A549 (cell line): ENCODE data around the gene SSR1. TPM values are rescaled to one million over a fixed set of nuclear protein-coding genes. Genes with fewer than 3 reads are reported as not detected.

Experiments used
- ATAC-seq, 2 experiments: fragments of 200-7000 bp in 1 of 2; fragments of >200 bp in 1 of 2; cut with Nextera tagmentation in 1 of 2; cut with Tn5 transposase in 1 of 2; 3 replicates each; pipeline versions ENCODE4 v1.8.0 to v1.9.1; 2018 to 2020; ENCODE audit warnings: mild to moderate bottlenecking in 1 of 2, moderate library complexity in 1 of 2
- CTCF ChIA-PET: fragments of 300-600 bp; sonication (Branson Sonifier 250); formaldehyde crosslinking; extraction: SDS; loops from one replicate; lab custom pipeline; 2021; ENCODE audit warnings: antibody characterized with exemption, inconsistent platforms; lab: Yijun Ruan, JAX
- POLR2A ChIA-PET: fragments of 350-600 bp; formaldehyde crosslinking; extraction: SDS; loops from one replicate; lab custom pipeline; 2021; ENCODE audit warnings: antibody characterized with exemption, inconsistent platforms; lab: Yijun Ruan, JAX
- DNase-seq, 2 experiments: peaks; one replicate each; pipeline versions ENCODE4 v3.0.0 to v3.0.0-alpha.2; 2011 to 2016; ENCODE audit warnings: low read depth in 1 of 2, low spot score in 1 of 2
- FAIRE-seq: peaks from 2 replicates; lab custom pipeline; 2011; peaks lifted over from hg19 to GRCh38; lab: Jason Lieb, UNC
- H3K27ac ChIP-seq, 2 experiments: fragments of >200 bp; sonication (Bioruptor Twin); formaldehyde crosslinking; 3 replicates each; pipeline ENCODE4 v1.5.1; 2016 to 2017
- H3K4me1 ChIP-seq: fragments of >200 bp; sonication (Bioruptor Twin); formaldehyde crosslinking; 3 replicates; pipeline ENCODE4 v1.6.1; 2016
- H3K4me2 ChIP-seq: fragments of >200 bp; sonication (Bioruptor Twin); formaldehyde crosslinking; 3 replicates; pipeline ENCODE4 v1.6.1; 2016
- H3K4me3 ChIP-seq: fragments of >200 bp; sonication (Bioruptor Twin); formaldehyde crosslinking; 3 replicates; pipeline ENCODE4 v1.5.1; 2016
- H3K9me3 ChIP-seq: fragments of >200 bp; sonication (Bioruptor Twin); formaldehyde crosslinking; 3 replicates; pipeline ENCODE4 v1.6.1; 2016
- ATOH8 ChIP-seq: fragments of 250-450 bp; sonication (Bioruptor Pico); IDR thresholded peaks from 2 replicates; pipeline ENCODE4 v1.5.0; 2020; ENCODE audit warnings: low read depth, mild to moderate bottlenecking, moderate library complexity
- CBX8 ChIP-seq: fragments of 200-600 bp; sonication (generic); IDR thresholded peaks from 2 replicates; pipeline ENCODE4 v1.6.1; 2016
- CEBPB ChIP-seq, 2 experiments: fragments of >200 bp in 1 of 2; sonication (Bioruptor Twin) in 1 of 2; formaldehyde crosslinking in 1 of 2; IDR thresholded peaks; 2 replicates each; pipeline ENCODE4 v1.6.1; 2012 to 2016
- CTCF ChIP-seq: fragments of >200 bp; sonication (Bioruptor Twin); formaldehyde crosslinking; IDR thresholded peaks from 3 replicates; pipeline ENCODE4 v1.5.1; 2016
- EHF ChIP-seq: fragments of 250-450 bp; sonication (Bioruptor Pico); IDR thresholded peaks from 2 replicates; pipeline ENCODE4 v1.5.0; 2020; ENCODE audit warnings: mild to moderate bottlenecking
- EHMT2 ChIP-seq: fragments of 200-600 bp; sonication (generic); IDR thresholded peaks from 2 replicates; pipeline ENCODE4 v1.6.1; 2016; ENCODE audit warnings: antibody characterized with exemption, low read depth, mild to moderate bottlenecking, moderate library complexity
- ELK1 ChIP-seq: fragments of 150-350 bp; IDR thresholded peaks from 2 replicates; pipeline ENCODE4 v1.6.1; 2014; ENCODE audit warnings: low read depth, mild to moderate bottlenecking, low read length
- FOSB ChIP-seq: fragments of 250-450 bp; sonication (Bioruptor Pico); IDR thresholded peaks from 2 replicates; pipeline ENCODE4 v1.5.0; 2020; ENCODE audit warnings: mild to moderate bottlenecking, moderate library complexity
- FOXS1 ChIP-seq: fragments of 250-450 bp; sonication (Bioruptor Pico); IDR thresholded peaks from 2 replicates; pipeline ENCODE4 v1.5.0; 2020; ENCODE audit warnings: mild to moderate bottlenecking, moderate library complexity
- HOXB13 ChIP-seq: fragments of 250-450 bp; sonication (Bioruptor Pico); IDR thresholded peaks from 2 replicates; pipeline ENCODE4 v1.5.0; 2020; ENCODE audit warnings: low read depth, mild to moderate bottlenecking, moderate library complexity
- JUN ChIP-seq, 2 experiments: fragments of >200 bp; sonication (Bioruptor Twin); formaldehyde crosslinking; IDR thresholded peaks; 2 replicates in 1 of 2; 3 replicates in 1 of 2; pipeline ENCODE4 v1.6.1; 2016 to 2017
- MAX ChIP-seq: IDR thresholded peaks from 2 replicates; pipeline ENCODE4 v1.6.1; 2012
- MAZ ChIP-seq: fragments of 150-350 bp; IDR thresholded peaks from 2 replicates; pipeline ENCODE4 v1.6.1; 2014; ENCODE audit warnings: antibody characterized with exemption, low read depth, low read length, borderline replicate concordance
- MYC ChIP-seq: IDR thresholded peaks from 2 replicates; pipeline ENCODE4 v1.6.1; 2012; ENCODE audit warnings: mild to moderate bottlenecking, inconsistent platforms, low read length, improper control_type of control experiment, borderline replicate concordance
- NFE2L2 ChIP-seq: fragments of 150-350 bp; conservative IDR thresholded peaks from 2 replicates; pipeline ENCODE4 v1.6.1; 2014; ENCODE audit warnings: low read length
- POLR2AphosphoS2 ChIP-seq: conservative IDR thresholded peaks from 2 replicates; pipeline ENCODE4 v1.6.1; 2012; ENCODE audit warnings: low read length, improper control_type of control experiment, inconsistent platforms
- RAD21 ChIP-seq, 2 experiments: fragments of >200 bp in 1 of 2; sonication (Bioruptor Twin) in 1 of 2; formaldehyde crosslinking in 1 of 2; IDR thresholded peaks in 1 of 2; conservative IDR thresholded peaks in 1 of 2; 2 replicates in 1 of 2; 3 replicates in 1 of 2; pipeline ENCODE4 v1.6.1; 2012 to 2018; ENCODE audit warnings: inconsistent platforms in 1 of 2
- RARB ChIP-seq: fragments of 250-450 bp; sonication (Bioruptor Pico); IDR thresholded peaks from 2 replicates; pipeline ENCODE4 v1.8.0; 2021; ENCODE audit warnings: mild to moderate bottlenecking, moderate library complexity
- RCOR1 ChIP-seq: fragments of 150-350 bp; IDR thresholded peaks from 2 replicates; pipeline ENCODE4 v1.6.1; 2014; ENCODE audit warnings: antibody characterized with exemption, low read length, low read depth
- SMC3 ChIP-seq: fragments of >200 bp; sonication (Bioruptor Twin); formaldehyde crosslinking; IDR thresholded peaks from 3 replicates; pipeline ENCODE4 v1.6.1; 2018; ENCODE audit warnings: inconsistent platforms
- TFCP2L1 ChIP-seq: fragments of 250-450 bp; sonication (Bioruptor Pico); IDR thresholded peaks from 2 replicates; pipeline ENCODE4 v1.5.0; 2021; ENCODE audit warnings: mild to moderate bottlenecking
- ZFP36 ChIP-seq: fragments of 450-650 bp; IDR thresholded peaks from 2 replicates; pipeline ENCODE4 v1.6.1; 2014; ENCODE audit warnings: borderline replicate concordance; ENCODE audit not compliant: partially characterized antibody
- ZNF302 ChIP-seq: fragments of 250-450 bp; sonication (Bioruptor Pico); IDR thresholded peaks from 2 replicates; pipeline ENCODE4 v1.9.0; 2021; ENCODE audit warnings: inconsistent platforms, mild to moderate bottlenecking, moderate library complexity
- WGBS: methylation state at CpG from one replicate; pipeline ENCODE4 v1.1.6; 2017; ENCODE audit errors: missing lambda C conversion rate; 5-methylcytosine and 5-hydroxymethylcytosine counted together
- polyA plus RNA-seq, 4 experiments: library from polyadenylated mRNA; depleted of rRNA in 3 of 4; stranded (reverse); fragments of >200 nt; fragmentation: RNase III in 1 of 4; extraction: RNeasy Plus Mini Kit Qiagen cat#74134 plus additional on column Dnase treatment in 1 of 4; gene quantifications; 2 replicates in 3 of 4; 3 replicates in 1 of 4; pipeline ENCODE4 v1.2.3, GENCODE V29; 2011 to 2017

The SSR1 gene
- polyA plus RNA-seq, 2 of the 4 experiments (the other 2 are of a cell fraction): 84.8 to 201 TPM

- POLR2A ChIA-PET: no interaction called here
- DNase-seq (no peak), FAIRE-seq (no peak), ATAC-seq (no peak; a peak in 1 of 6 replicates)
- H3K4me1 ChIP-seq: peaks cover 11% of the 10 kb centered on the region; the same call in 2 of the 3 replicates
- H3K4me2 ChIP-seq: no peak overlapping the region
- no peak overlapping the region for H3K4me3 ChIP-seq
- WGBS: 73% methylated on average over 9 of the region's 9 CpGs
- TF ChIP-seq EHMT2 (no peak), RAD21 (conservative IDR thresholded peaks at IDR 0.05 in 1 of 2, IDR thresholded peaks at IDR 0.05 in 1 of 2) (no peak), EHF (CRISPR knock-in tag) (no peak), CTCF (no peak), MAZ (no peak), FOXS1 (CRISPR knock-in tag) (no peak), MYC (no peak), TFCP2L1 (no peak), CEBPB (IDR thresholded peaks at IDR 0.05) (no peak), POLR2AphosphoS2 (no peak), MAX (no peak), ZFP36 (no peak), CBX8 (no peak)
- H3K27ac ChIP-seq: peak overlapping the region in 1 of 2 experiments; percentile 26; a peak in 2 of 6 replicates
- CTCF ChIA-PET: interaction anchor here (0.7 to 5.0 kb wide), 6 partner anchors 8 to 524 kb away, joined by 3 to 24 read pairs (median 4); no protein-coding TSS in a partner anchor
- H3K9me3 ChIP-seq: no peaks in the 10 kb centered on the region
Measured at GRCh38 chr6:7235712-7236305, 77.2 kb downstream of the SSR1 start.

- Histone ChIP-seq H3K4me1 (peaks cover 11% of the 10 kb centered on the region; the same call in 2 of the 3 replicates), H3K4me3 (no peak overlapping the region)
- ATAC-seq (no peak), DNase-seq (no peak)
- TF ChIP-seq ZNF302 (CRISPR knock-in tag) (no peak), CEBPB (IDR thresholded peaks at IDR 0.05) (no peak), RAD21 (conservative IDR thresholded peaks at IDR 0.05 in 1 of 2, IDR thresholded peaks at IDR 0.05 in 1 of 2) (no peak), MAZ (no peak), ATOH8 (no peak), FOSB (CRISPR knock-in tag) (no peak), MYC (no peak), RCOR1 (no peak), JUN (IDR thresholded peaks at IDR 0.05) (no peak), SMC3 (no peak), HOXB13 (CRISPR knock-in tag) (no peak), NFE2L2 (no peak), CTCF (no peak), ELK1 (no peak), RARB (CRISPR knock-in tag) (no peak)
- TF ChIP-seq, all 56 proteins: peak for 0
- no peaks in the 10 kb centered on the region for H3K9me3 ChIP-seq
- ChIA-PET POLR2A (no interaction called here), CTCF (interaction anchor here (0.9 to 1.6 kb wide), 2 partner anchors 9 to 511 kb away, joined by 3 to 11 read pairs; no protein-coding TSS in a partner anchor)
- 93% methylated on average over 2 of the region's 3 CpGs for WGBS
- no peak overlapping the region for H3K27ac ChIP-seq
- FAIRE-seq: no peak
- no peak overlapping the region for H3K4me2 ChIP-seq
Measured at GRCh38 chr6:7234547-7234946, 78.5 kb downstream of the SSR1 start.
